ENCODE data around the gene PLPPR1.

The PLPPR1 gene

GRCh38 chr9:101087426-101087825 lies 58.9 kb downstream of the PLPPR1 start:
- Histone ChIP-seq H3K9me3 (ENCODE audit: insufficient read depth, low read length) (no peaks in the 10 kb centered on the region), H3K9me2 (replicated peaks; ENCODE audit: insufficient read depth, low read length) (no peaks in the 10 kb centered on the region), H3K79me2 (ENCODE audit: insufficient read depth, low read length) (no peaks in the 10 kb centered on the region), H3K4me2 (ENCODE audit: low read depth, low read length, poor library complexity, severe bottlenecking) (no peak overlapping the region), H3K27ac (ENCODE audit: low read depth, low read length) (no peak overlapping the region), H4K20me1 (ENCODE audit: low read depth, low read length) (no peaks in the 10 kb centered on the region), H3K4me3 (ENCODE audit: insufficient read depth, low read length, poor library complexity, severe bottlenecking) (no peak overlapping the region), H3K36me3 (ENCODE audit: low read length) (no peaks in the 10 kb centered on the region), H3F3A (ENCODE audit: insufficient read depth) (no peaks in the 10 kb centered on the region), H3K27me3 (ENCODE audit: low read length) (no peaks in the 10 kb centered on the region), H2AFZ (ENCODE audit: low read depth, low read length, severe bottlenecking) (no peak overlapping the region), H3K9ac (ENCODE audit: low read length) (no peak overlapping the region)
- TF ChIP-seq CTCF (IDR thresholded peaks at IDR 0.05; ENCODE audit: insufficient read depth, low read length, poor library complexity, severe bottlenecking) (no peak), EZH2phosphoT487 (conservative IDR thresholded peaks at IDR 0.05; ENCODE audit: low read length) (no peak)

GRCh38 chr9:101092922-101093321 lies 64.4 kb downstream of the PLPPR1 start:
- H4K20me1 ChIP-seq (ENCODE audit: low read depth, low read length) = no peaks in the 10 kb centered on the region
- H3K27me3 ChIP-seq (ENCODE audit: low read length) = no peaks in the 10 kb centered on the region
- H3K79me2 ChIP-seq (ENCODE audit: insufficient read depth, low read length) = no peaks in the 10 kb centered on the region
- no peak overlapping the region for H3K4me3 ChIP-seq (ENCODE audit: insufficient read depth, low read length, poor library complexity, severe bottlenecking)
- H3F3A ChIP-seq (ENCODE audit: insufficient read depth) = no peaks in the 10 kb centered on the region
- H3K27ac ChIP-seq (ENCODE audit: low read depth, low read length) = no peak overlapping the region
- H3K4me2 ChIP-seq (ENCODE audit: low read depth, low read length, poor library complexity, severe bottlenecking) = no peak overlapping the region
- no peaks in the 10 kb centered on the region for H3K9me2 ChIP-seq (replicated peaks; ENCODE audit: insufficient read depth, low read length)
- TF ChIP-seq CTCF (IDR thresholded peaks at IDR 0.05; ENCODE audit: insufficient read depth, low read length, poor library complexity, severe bottlenecking) = no peak
- TF ChIP-seq EZH2phosphoT487 (conservative IDR thresholded peaks at IDR 0.05; ENCODE audit: low read length) = no peak
- no peaks in the 10 kb centered on the region for H3K9me3 ChIP-seq (ENCODE audit: insufficient read depth, low read length)
- H3K9ac ChIP-seq (ENCODE audit: low read length) = no peak overlapping the region
- no peak overlapping the region for H2AFZ ChIP-seq (ENCODE audit: low read depth, low read length, severe bottlenecking)
- no peaks in the 10 kb centered on the region for H3K36me3 ChIP-seq (ENCODE audit: low read length)

- TF ChIP-seq CTCF (IDR thresholded peaks at IDR 0.05; ENCODE audit: insufficient read depth, low read length, poor library complexity, severe bottlenecking) = no peak
- no peak for TF ChIP-seq EZH2phosphoT487 (conservative IDR thresholded peaks at IDR 0.05; ENCODE audit: low read length)
- H3K9me2 ChIP-seq (replicated peaks; ENCODE audit: insufficient read depth, low read length) = no peaks in the 10 kb centered on the region
- no peak overlapping the region for H3K9ac ChIP-seq (ENCODE audit: low read length)
- H3K27ac ChIP-seq (ENCODE audit: low read depth, low read length) = no peak overlapping the region
- no peak overlapping the region for H2AFZ ChIP-seq (ENCODE audit: low read depth, low read length, severe bottlenecking)
- H3K4me3 ChIP-seq (ENCODE audit: insufficient read depth, low read length, poor library complexity, severe bottlenecking) = no peak overlapping the region
- H3K27me3 ChIP-seq (ENCODE audit: low read length) = no peaks in the 10 kb centered on the region
- H3K79me2 ChIP-seq (ENCODE audit: insufficient read depth, low read length) = no peaks in the 10 kb centered on the region
- H3K36me3 ChIP-seq (ENCODE audit: low read length) = no peaks in the 10 kb centered on the region
- no peaks in the 10 kb centered on the region for H3F3A ChIP-seq (ENCODE audit: insufficient read depth)
- no peak overlapping the region for H3K4me2 ChIP-seq (ENCODE audit: low read depth, low read length, poor library complexity, severe bottlenecking)
- H3K9me3 ChIP-seq (ENCODE audit: insufficient read depth, low read length) = no peaks in the 10 kb centered on the region
- H4K20me1 ChIP-seq (ENCODE audit: low read depth, low read length) = no peaks in the 10 kb centered on the region
These were observed 65.1 kb downstream of the PLPPR1 start for GRCh38 chr9:101093620-101094019.

All from SU-DHL-6 (cell line).